ENCODE measurements around the gene HAPLN2. TPM values are rescaled to one million over a fixed set of nuclear protein-coding genes. Genes with fewer than 3 reads are reported as not detected.

Gene HAPLN2
- total and polyA plus RNA-seq, 12 donors = 0.24 to 6.3 (median 0.81) TPM; not detected in 1

DNA sequence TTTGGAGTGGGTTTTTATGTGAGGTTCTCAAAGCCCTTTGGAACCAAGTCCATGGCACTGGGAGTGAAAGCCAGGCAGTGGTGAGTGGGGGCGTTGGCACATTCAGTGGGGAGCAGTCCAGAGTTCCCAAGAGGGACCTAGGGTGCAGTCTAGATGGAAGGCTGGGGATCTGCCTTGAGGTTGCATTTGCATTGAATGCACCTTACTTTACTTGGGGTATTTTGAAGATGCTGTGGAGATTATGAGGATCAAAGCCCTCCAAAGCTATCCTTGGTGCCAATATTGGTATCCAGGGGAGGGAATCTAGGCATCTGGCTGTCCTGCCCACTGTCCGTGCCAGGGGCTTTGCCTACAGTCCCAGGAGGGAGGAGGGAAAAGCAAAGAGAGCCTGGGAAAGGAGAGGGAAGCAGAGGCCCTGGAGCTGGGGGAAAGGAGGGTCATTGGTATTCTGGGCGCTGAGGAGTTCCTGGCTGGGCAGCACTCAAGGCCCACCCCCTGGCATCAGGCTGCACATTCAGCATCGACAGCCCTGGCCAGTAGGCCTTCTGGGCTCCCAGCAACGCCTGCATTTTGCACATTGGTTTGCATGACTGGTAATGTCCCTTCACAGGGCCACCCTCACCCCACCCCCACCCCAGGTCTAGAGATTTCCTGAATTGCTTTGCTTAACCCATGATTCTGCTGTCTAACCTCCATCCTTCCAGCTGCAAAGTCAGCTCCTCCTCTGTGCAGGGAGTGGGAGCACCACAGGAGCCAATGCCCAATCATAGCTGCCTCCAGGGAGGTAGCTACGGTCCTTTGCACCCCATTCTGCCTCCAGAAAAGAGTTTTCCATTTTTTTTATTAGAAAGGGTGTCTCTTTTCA is 21.9 kb downstream of the HAPLN2 start:
- Histone ChIP-seq H3K36me3 (no peaks in the 10 kb centered on the region), H3K27ac (no peak overlapping the region), H3K9me3 (no peaks in the 10 kb centered on the region), H3K4me3 (peak overlapping the region in 8 of 10 donors; percentile 28 to 62 (median 45)), H3K4me1 (peaks cover 6 to 20% (median 15%) of the 10 kb centered on the region in 9 donors), H3K27me3 (peaks cover 6 to 97% (median 82%) of the 10 kb centered on the region in 7 donors)
- ATAC-seq (peak in 1 of 8 donors; percentile 18), DNase-seq (no peak)
- no peak for TF ChIP-seq CTCF (IDR thresholded peaks at IDR 0.05)
- intact Hi-C loops (cut with DNase I) = no loop called here
- WGBS, 2 donors = 35 to 44% methylated on average over 6 of the region's 6 CpGs

DNA sequence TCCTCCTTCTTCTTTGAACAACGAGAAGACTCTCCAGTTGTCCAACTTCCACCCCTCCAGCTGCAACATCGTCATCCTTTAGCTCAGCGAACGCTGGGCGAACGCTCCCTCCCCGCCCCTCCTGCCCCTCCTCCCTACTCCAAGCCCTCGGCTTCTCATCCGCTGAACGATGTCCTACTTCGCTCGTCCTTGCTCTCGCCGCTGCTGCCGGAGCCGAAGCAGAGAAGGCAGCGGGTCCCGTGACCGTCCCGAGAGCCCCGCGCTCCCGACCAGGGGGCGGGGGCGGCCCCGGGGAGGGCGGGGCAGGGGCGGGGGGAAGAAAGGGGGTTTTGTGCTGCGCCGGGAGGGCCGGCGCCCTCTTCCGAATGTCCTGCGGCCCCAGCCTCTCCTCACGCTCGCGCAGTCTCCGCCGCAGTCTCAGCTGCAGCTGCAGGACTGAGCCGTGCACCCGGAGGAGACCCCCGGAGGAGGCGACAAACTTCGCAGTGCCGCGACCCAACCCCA is 22.6 kb downstream of the HAPLN2 start, which contains the start of gene BCAN:
Gene BCAN (plus strand): TSS at position 357 of the 504 bp plus-strand sequence. CDS start 3,938 bp downstream, outside the sequence.
- H3K27me3 ChIP-seq = peaks cover 6 to 100% (median 88%) of the 10 kb centered on the region in 7 donors
- H3K27ac ChIP-seq = no peak within 1 kb of the TSS
- 1% methylated on average over 40 to 46 of the region's 46 CpGs for WGBS, 2 donors
- intact Hi-C loops (cut with DNase I) = no loop called here
- no peak for TF ChIP-seq CTCF (IDR thresholded peaks at IDR 0.05)
- H3K4me1 ChIP-seq = peaks cover 6 to 20% (median 15%) of the 10 kb centered on the region in 9 donors
- H3K9me3 ChIP-seq = no peaks in the 10 kb centered on the region
- H3K36me3 ChIP-seq = no peaks in the 10 kb centered on the region
- peak within 1 kb of the TSS in 9 of 10 donors; percentile 18 to 62 (median 44) for H3K4me3 ChIP-seq
- DNase-seq = peak in 1 of 2 donors; percentile 45
- peak; percentile 45 to 85 (median 69) for ATAC-seq

DNA sequence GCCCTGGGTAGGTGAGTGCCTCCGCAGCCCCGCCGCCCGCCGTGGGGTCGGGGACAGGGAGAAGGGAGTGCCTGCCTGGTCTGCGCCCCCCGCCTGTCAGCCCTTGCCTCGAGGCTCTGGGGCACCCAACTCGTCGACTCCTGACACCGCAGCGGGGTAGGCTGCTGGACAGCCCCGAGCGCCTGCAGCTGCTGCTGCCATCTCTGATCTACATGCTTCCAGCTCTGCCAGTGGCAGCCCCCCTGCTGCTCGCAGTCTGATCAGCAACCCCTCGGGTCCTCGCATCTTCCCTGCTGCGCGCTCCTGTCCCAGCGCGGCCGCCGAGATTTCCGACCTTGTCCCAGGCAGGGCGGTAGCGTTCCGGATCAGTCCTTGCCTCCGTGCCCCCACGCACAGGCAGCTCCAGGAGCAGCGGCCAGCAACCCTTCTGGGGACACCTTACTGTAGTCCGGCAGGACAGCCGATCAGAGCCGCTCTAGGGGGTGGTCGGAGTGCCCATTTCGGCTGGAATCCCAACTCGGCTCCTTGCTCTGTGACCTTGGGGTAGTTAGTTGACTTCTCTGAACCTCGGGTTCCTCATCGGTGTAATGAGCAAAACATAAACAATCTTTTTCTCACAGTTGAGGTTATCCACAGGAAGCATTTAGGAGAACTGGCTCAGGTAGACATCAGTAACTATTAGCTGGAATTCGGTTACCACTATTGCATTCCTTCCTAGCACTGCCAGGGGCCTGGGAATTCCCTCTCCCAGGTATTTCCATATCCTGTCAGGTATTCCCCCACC is 23.2 kb downstream of the HAPLN2 start:
- peak overlapping the region in 9 of 10 donors; percentile 18 to 62 (median 44) for H3K4me3 ChIP-seq
- peaks cover 6 to 100% (median 90%) of the 10 kb centered on the region in 7 donors for H3K27me3 ChIP-seq
- WGBS, 2 donors = 16 to 23% methylated on average over 39 to 40 of the region's 40 CpGs
- ATAC-seq = peak in 3 of 8 donors; percentile 8 to 42 (median 31)
- no peak for TF ChIP-seq CTCF (IDR thresholded peaks at IDR 0.05)
- H3K36me3 ChIP-seq = no peaks in the 10 kb centered on the region
- DNase-seq = no peak
- H3K9me3 ChIP-seq = no peaks in the 10 kb centered on the region
- intact Hi-C loops (cut with DNase I) = no loop called here
- no peak overlapping the region for H3K27ac ChIP-seq
- peaks cover 6 to 20% (median 15%) of the 10 kb centered on the region in 9 donors for H3K4me1 ChIP-seq

Measured in heart right ventricle (tissue), 16 donors.